ENCODE measurements around the gene PATL2.
"Not testable (repeated sequence)": the region's sequence is repeated elsewhere in the genome, so short reads cannot be mapped to it uniquely, and the experiment has no call there.

PATL2 gene

DNA sequence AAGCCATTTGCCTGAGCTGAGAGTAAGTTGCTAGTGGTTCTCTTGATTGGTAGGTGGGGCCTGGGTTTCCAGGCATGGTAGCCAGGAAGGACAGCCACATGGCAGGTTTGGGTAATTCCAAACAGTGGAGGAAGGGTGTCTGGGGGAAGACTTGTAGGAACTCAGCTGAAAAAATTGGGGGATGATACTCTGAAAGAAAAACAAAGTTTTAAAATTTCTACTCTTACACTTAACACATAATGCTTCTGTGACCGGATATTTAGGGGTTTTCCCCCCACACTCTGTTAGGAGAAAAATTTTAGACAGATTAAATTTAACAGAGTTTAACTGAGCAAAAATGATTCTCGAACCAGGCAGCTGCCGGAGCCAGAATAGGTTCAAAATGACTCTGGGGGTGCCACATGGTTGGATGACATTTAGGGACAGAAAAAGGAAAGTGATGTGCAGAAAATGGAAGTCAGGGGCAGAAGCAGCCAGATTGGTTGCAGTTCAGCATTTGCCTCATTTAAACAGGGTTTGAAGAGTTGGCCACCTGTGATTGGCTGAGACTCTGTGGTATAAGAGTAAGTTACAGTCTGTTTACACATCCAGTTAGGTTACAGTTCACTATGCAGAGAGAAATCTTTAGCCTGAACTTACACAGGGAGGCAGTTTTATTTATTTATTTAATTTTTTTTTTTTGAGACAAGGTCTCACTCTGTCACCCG lies 8.3 kb upstream of the PATL2 start:
- DNase-seq (ENCODE audit: low read depth in 2 of 2): peak; percentile 26 to 55

DNA sequence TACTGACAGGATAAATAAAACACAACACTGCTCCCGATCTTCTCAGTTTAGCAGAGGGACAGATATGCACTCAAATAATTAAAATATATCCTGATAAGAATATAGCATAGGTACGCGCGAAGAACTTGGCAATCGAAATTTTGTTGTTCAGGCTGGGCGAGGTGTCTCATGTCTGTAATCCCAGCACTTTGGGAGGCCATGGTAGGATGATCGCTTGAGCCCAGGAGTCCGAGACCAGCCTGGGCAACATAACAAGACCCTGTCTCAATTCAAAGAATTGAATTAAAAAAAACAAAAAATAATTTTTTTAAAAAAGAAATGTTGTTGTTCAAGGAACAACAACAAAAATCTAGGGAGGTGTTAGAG lies 7.8 kb upstream of the PATL2 start:
- no peak for DNase-seq (ENCODE audit: low read depth in 2 of 2)

DNA sequence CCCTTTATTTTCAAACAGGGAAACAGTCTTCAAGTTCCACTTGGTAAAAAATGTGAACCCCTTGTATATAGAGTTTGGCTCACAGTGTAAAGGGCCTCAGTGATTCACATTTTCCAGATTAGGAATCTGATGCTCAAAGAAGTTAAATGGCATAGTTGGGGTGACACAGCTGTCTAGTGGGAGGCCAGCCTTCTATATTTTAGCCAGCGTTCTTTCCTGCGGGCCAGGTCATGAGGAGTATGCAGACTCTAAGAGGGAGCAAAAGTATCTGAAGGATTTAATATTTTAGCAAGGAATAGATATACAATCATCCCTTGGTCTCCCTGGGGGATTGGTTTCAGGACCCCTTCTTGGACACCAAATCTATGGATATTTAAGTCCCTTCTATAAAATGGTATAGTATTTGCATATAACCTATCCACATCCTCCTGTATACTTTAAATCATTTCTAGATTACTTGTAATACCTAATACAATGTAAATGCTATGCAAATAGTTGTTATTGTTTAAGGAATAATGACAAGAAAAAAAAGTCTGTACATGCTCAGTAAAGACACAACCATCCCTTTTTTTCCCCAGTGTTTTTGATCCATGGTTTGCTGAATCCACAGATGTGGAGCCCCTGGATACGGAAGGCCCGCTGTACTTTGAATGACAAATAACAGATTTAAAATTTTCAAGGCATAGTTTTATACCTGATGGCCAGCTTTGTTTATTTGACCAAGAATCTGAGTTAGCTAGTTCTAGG lies 7.2 kb upstream of the PATL2 start:
- DNase-seq (ENCODE audit: low read depth in 2 of 2): no peak

DNA sequence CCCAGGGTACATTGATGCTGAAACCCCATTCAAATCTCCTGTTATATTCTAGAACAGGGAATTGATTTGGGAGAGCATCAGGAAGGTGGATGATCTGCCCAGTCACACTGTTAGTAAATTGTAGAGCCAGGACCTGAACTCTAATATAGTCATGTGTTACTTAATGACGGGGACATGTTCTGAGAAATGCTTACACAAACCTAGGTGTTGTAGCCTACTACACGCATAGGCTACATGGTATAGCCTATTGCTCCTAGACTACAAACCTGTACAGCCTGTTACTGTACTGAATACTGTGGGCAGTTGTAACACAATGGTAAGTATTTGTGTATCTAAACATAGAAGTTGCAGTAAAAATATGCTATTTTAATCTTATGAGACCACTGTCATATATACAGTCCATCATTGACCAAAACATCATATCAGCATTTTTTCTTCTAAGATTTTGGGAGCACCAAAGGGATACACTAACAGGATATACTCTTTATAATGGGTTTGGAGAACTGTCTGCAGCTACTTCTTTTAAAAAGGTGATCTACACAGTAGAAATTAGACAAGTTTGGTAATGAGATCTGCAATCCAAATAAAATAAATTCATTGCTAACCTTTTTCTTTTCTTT lies 6.0 kb upstream of the PATL2 start:
- DNase-seq (ENCODE audit: low read depth in 2 of 2): no peak

DNA sequence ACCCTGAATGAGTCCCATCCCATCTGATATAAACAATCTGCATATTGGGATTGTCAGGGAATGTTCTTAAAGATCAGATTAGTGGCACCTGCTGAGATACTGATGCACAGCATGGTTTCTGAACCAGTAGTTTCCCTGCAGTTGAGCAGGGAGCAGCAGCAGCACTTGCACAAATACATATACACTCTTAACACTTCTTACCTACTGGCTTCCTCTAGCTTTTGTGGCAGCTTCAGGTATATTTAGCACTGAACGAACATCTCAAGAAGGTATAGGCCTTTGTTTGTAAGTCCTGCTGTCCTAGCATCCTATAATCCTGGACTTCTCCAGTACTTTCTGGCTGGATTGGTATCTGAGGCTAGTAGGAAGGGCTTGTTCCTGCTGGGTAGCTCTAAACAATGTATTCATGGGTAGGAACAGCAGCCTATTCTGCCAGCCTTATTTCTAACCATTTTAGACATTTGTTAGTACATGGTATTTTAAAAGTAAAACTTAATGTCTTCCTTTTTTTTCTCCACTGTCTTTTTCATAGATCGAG lies 4.7 kb upstream of the PATL2 start:
- no peak for DNase-seq (ENCODE audit: low read depth in 2 of 2)

DNA sequence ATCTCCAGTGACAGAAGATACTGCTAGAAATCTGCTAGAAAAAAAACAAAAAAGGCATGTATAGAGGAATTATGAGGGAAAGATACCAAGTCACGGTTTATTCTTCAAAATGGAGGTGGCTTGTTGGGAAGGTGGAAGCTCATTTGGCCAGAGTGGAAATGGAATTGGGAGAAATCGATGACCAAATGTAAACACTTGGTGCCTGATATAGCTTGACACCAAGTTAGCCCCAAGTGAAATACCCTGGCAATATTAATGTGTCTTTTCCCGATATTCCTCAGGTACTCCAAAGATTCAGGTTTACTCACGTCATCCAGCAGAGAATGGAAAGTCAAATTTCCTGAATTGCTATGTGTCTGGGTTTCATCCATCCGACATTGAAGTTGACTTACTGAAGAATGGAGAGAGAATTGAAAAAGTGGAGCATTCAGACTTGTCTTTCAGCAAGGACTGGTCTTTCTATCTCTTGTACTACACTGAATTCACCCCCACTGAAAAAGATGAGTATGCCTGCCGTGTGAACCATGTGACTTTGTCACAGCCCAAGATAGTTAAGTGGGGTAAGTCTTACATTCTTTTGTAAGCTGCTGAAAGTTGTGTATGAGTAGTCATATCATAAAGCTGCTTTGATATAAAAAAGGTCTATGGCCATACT lies 4.1 kb upstream of the PATL2 start:
- DNase-seq (ENCODE audit: low read depth in 2 of 2): no peak

DNA sequence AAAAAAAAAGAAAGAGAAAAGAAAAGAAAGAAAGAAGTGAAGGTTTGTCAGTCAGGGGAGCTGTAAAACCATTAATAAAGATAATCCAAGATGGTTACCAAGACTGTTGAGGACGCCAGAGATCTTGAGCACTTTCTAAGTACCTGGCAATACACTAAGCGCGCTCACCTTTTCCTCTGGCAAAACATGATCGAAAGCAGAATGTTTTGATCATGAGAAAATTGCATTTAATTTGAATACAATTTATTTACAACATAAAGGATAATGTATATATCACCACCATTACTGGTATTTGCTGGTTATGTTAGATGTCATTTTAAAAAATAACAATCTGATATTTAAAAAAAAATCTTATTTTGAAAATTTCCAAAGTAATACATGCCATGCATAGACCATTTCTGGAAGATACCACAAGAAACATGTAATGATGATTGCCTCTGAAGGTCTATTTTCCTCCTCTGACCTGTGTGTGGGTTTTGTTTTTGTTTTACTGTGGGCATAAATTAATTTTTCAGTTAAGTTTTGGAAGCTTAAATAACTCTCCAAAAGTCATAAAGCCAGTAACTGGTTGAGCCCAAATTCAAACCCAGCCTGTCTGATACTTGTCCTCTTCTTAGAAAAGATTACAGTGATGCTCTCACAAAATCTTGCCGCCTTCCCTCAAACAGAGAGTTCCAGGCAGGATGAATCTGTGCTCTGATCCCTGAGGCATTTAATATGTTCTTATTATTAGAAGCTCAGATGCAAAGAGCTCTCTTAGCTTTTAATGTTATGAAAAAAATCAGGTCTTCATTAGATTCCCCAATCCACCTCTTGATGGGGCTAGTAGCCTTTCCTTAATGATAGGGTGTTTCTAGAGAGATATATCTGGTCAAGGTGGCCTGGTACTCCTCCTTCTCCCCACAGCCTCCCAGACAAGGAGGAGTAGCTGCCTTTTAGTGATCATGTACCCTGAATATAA lies 2.2 kb upstream of the PATL2 start:
- DNase-seq (ENCODE audit: low read depth in 2 of 2): no peak

DNA sequence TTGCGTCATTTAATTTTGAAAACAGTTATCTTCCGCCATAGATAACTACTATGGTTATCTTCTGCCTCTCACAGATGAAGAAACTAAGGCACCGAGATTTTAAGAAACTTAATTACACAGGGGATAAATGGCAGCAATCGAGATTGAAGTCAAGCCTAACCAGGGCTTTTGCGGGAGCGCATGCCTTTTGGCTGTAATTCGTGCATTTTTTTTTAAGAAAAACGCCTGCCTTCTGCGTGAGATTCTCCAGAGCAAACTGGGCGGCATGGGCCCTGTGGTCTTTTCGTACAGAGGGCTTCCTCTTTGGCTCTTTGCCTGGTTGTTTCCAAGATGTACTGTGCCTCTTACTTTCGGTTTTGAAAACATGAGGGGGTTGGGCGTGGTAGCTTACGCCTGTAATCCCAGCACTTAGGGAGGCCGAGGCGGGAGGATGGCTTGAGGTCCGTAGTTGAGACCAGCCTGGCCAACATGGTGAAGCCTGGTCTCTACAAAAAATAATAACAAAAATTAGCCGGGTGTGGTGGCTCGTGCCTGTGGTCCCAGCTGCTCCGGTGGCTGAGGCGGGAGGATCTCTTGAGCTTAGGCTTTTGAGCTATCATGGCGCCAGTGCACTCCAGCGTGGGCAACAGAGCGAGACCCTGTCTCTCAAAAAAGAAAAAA lies 1.4 kb upstream of the PATL2 start:
- peak in 1 of 2 donors; percentile 27 for DNase-seq (ENCODE audit: low read depth in 2 of 2)

DNA sequence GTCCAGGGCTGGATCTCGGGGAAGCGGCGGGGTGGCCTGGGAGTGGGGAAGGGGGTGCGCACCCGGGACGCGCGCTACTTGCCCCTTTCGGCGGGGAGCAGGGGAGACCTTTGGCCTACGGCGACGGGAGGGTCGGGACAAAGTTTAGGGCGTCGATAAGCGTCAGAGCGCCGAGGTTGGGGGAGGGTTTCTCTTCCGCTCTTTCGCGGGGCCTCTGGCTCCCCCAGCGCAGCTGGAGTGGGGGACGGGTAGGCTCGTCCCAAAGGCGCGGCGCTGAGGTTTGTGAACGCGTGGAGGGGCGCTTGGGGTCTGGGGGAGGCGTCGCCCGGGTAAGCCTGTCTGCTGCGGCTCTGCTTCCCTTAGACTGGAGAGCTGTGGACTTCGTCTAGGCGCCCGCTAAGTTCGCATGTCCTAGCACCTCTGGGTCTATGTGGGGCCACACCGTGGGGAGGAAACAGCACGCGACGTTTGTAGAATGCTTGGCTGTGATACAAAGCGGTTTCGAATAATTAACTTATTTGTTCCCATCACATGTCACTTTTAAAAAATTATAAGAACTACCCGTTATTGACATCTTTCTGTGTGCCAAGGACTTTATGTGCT lies 721 bp upstream of the PATL2 start:
- DNase-seq (ENCODE audit: low read depth in 2 of 2): peak in 1 of 2 donors; percentile 33

DNA sequence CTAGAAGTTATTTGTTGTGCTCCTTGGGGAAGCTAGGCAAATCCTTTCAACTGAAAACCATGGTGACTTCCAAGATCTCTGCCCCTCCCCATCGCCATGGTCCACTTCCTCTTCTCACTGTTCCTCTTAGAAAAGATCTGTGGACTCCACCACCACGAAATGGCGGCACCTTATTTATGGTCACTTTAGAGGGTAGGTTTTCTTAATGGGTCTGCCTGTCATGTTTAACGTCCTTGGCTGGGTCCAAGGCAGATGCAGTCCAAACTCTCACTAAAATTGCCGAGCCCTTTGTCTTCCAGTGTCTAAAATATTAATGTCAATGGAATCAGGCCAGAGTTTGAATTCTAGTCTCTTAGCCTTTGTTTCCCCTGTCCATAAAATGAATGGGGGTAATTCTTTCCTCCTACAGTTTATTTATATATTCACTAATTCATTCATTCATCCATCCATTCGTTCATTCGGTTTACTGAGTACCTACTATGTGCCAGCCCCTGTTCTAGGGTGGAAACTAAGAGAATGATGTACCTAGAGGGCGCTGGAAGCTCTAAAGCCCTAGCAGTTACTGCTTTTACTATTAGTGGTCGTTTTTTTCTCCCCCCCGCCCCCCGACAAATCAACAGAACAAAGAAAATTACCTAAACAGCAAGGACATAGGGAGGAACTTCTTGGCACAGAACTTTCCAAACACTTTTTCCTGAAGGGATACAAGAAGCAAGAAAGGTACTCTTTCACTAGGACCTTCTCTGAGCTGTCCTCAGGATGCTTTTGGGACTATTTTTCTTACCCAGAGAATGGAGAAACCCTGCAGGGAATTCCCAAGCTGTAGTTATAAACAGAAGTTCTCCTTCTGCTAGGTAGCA lies 657 bp downstream of the PATL2 start:
- DNase-seq (ENCODE audit: low read depth in 2 of 2): no peak

DNA sequence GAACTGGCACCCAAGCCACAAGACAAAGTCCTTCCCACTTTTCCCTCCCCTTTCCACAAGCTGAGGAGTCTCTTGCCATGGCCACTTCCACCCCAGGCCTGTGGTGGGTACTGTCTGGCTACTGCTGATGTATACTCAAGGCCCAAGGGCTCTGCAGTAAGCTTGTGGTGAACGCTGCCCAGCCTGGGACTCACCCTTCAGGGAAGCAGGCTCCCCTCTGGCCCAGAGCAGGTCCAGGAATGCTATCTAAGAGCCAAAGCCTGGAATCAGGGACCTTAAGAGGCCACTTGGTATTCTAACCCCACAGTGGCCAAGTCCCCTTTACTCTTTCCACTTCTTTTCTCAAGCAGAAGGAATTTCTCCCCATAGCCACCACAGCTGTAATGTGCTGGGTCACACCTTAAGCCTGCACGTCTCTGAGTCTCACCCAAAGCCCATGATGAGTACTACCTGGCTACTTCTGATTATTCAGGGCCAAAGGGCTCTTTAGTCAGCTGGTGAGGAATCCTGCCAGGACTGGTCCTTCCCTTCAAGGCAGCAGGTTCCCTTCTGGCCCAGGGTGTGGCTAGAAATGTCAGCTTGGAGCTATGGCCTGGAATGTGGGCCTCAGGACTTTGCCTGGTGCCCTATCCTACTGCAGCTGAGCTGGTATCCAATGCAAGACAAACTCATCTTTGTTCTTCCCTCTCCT lies 4.0 kb downstream of the PATL2 start:
- DNase-seq (ENCODE audit: low read depth in 2 of 2): no peak

DNA sequence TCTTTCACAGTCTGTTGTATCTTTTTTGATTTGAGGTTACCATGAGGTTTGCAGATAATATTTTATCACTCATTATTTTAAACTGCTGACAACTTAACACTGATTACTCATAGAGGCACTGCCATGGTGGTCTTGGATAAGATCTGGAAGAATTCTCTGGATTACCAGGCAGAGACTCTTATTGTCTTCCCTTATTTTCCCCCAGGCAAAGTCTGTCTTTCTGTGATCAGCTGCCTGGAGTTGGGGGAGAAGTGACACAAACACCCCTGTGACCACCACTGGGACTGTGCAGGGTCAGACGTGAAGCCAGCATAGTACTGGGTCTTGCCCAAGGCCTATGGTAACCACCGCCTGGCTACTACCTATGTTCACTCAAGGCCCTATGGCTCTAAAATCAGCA lies 4.7 kb downstream of the PATL2 start:
- DNase-seq (ENCODE audit: low read depth in 2 of 2): no peak

DNA sequence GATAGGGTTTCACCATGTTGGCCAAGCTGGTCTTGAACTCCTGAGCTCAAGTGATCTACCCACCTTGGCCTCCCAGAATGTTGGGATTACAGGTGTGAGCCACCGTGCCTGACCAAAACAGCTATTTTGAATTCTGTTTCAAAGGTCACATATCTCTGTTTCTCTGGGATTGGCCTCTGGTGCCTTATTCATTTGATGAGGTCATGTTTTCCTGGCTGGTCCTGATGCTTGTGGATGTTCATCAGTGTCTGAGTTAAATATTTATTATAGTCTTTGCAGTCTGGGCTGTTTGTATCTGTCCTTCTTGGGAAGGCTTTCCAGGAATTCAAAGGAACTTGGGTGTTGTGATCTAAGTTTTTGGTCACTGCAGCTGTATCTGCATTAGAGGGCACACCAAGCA lies 5.1 kb downstream of the PATL2 start:
- DNase-seq (ENCODE audit: low read depth in 2 of 2): no peak

DNA sequence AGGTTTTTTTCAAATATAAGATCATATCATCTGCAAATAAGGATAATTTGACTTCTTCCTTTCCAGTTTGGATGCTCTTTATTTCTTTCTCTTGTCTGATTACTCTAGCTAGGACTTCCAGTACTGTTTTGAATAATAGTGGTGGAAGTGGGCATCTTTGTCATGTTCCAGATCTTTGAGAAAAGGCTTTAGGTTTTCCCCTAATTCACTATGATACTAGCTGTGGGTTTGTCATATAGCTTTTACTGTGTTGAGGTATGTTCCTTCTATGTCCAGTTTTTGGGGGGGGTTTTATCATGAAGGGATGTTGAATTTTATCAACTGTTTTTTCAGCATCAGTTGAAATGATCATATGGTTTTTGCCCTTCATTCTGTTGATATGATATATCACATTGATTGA lies 10.4 kb downstream of the PATL2 start:
- not testable (repeated sequence) for DNase-seq (ENCODE audit: low read depth in 2 of 2)

DNA sequence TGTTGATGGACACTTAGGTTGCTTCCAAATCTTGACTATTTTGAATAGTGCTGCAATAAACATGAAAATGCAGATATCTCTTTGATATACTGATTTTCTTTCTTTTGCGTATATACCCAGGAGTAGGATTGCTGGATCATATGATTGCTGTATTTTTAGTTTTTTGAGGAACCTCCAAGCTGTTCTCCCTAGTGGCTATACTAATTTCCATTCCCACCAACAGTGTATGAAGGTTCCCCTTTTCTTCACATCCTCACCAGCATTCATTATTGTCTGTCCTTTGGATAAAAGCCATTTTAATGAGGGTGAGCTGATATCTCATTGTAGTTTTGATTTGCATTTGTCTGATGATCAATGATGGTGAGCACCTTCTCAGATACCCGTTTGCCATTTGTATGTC lies 12.5 kb downstream of the PATL2 start:
- no peak for DNase-seq (ENCODE audit: low read depth in 2 of 2)

DNA sequence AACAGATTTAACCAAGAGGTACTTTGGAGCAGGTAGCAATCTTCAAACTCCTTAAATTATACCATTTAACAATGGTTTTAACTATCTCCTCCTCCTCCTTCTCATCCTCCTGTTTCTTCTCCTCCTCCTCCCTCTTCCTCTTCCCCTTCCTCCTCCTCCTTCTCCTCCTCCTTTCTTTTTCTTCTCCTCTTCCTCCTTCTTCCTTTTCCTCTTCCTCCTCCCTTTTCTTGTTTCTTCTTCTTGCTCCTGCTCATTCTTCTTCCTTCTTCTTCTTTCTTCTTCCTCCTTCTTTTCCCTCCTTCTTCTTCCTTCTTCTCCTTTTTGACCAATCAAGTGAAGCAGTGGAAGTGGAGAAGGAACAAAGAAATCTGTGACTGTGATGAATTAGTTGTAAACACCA lies 14.1 kb downstream of the PATL2 start:
- DNase-seq (ENCODE audit: low read depth in 2 of 2): no peak

DNA sequence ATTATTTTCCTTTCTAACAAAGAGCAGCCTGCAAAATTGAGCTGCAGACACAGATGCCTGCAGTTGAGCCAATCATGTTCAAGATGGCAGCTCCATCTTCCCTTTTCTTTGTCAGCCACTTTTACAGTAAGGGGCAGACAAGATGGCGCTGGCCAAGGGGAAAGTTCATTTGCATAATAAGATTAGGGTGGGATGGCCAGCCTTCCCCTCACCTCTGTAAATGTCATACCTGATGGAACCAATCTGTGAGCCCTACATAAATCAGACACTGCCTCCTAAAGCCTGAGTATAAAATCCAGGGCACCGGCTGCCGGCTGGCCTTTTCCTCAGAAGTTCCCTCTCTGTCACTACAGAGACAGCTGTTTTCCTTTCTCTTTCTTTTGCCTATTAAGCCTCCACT lies 15.8 kb downstream of the PATL2 start:
- DNase-seq (ENCODE audit: low read depth in 2 of 2): no peak

DNA sequence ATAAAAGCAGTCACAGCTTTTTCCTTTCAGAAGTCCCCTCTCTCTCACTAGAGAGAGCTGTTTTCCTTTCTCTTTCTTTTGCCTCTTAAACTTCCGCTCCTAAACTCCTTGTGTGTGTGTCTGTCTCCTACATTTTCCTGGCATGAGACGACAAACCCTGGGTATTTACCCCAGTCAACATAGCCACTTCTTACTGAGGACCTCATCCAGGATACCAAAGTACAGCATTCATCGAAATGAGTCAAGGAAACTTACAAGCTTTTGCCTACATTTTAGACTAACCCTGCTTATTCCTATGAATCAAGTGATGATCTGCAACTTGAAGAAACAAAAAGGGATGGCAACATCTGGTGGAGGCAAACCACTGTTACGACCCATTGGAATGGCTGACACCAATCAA lies 16.7 kb downstream of the PATL2 start:
- DNase-seq (ENCODE audit: low read depth in 2 of 2): no peak

DNA sequence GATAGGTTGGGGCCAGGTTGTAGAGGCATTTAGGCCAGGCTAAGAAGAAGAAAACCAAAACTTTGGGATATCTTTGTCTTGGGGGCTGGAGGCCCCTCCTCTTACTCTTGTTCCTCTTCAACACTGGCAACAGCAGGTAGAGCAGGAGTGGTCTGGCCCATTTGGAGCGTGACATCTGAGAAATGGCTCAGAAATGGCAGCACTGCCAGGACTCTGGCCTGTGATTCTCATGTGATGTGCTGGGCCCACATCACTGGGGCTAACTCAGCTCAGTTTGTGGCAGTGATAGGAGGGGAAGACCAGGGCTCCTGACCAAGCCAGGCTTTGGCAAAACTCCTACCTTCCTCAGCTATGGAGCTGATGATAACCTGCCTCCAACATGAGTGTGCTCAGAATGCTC lies 18.5 kb downstream of the PATL2 start:
- DNase-seq (ENCODE audit: low read depth in 2 of 2): no peak

All from stimulated activated CD8-positive, alpha-beta memory T cell treated with anti-CD3 and anti-CD28 coated beads, Interleukin-2, amount 100 ng/mL, for 48 hours (primary cell).